DMS79 treated with DMSO at 0.1 percent for 48 hours (cell line): Measurements from ENCODE around the gene GPI.

Source experiments
- DNase-seq: peaks from one replicate; lab custom pipeline; 2025; lab: John Stamatoyannopoulos, UW

The GPI gene

GRCh38 chr19:34341935-34342680 lies 22.9 kb upstream of the GPI start:
- no peak for DNase-seq

- DNase-seq, result no peak
Observed at GRCh38 chr19:34343751-34344150, 21.2 kb upstream of the GPI start.

GRCh38 chr19:34345947-34346351 lies 19.0 kb upstream of the GPI start:
- peak; percentile 10 for DNase-seq

DNA sequence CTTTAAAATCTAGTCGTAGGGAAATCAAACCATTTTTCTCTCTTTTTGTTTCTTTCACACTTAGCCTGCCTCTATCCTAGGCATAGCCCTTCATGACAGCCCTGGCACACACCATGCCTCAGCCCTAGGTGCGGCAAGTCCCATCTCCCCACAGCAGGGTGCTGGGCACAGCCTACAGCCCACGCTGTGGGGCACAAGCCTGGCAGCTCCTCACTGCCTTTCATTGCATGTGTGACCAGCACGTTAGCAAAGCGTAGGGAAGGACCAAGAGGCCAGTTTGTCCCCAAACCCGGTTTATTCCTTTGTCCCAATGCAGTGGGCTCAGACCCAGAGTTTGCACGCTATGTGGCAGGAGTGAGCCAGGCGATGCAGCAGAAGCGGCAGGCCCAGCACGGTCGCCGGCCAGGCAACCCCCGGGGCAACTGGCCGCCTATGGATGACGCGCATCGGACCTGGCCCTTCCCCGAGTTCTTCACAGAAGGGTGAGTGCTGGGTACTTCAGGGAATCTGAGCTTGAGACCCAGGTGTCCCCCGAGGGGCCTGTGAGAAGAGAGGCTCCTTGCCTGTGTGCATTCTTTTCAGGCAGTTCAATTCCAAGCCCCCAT lies 17.3 kb upstream of the GPI start:
- DNase-seq, result no peak

- no peak for DNase-seq
Observed at GRCh38 chr19:34348899-34349487, 16.0 kb upstream of the GPI start.

- no peak for DNase-seq
Observed at GRCh38 chr19:34350161-34350561, 14.8 kb upstream of the GPI start.

GRCh38 chr19:34351382-34351826 lies 13.6 kb upstream of the GPI start:
- no peak for DNase-seq

GRCh38 chr19:34353546-34353945 lies 11.4 kb upstream of the GPI start:
- DNase-seq, result no peak

DNA sequence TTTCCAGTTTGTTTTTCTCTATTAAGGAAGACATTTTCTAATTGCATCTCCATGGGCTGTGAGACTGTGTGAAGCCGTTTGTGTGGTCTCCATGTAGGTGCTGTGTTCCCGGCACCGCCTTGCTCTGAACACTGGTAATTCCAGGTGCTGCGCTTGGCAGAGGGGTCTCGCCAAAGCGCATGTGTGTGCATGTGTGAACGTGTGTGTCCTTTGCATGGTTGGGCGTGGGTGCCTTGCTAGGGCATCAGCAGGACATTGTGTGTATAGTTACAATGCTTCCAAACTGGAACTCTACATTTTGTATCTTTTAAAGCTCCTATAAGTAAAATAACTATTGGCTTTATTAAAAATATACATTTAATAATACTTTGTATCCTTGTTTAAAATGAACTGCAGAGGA lies 9.8 kb upstream of the GPI start:
- no peak for DNase-seq

DNA sequence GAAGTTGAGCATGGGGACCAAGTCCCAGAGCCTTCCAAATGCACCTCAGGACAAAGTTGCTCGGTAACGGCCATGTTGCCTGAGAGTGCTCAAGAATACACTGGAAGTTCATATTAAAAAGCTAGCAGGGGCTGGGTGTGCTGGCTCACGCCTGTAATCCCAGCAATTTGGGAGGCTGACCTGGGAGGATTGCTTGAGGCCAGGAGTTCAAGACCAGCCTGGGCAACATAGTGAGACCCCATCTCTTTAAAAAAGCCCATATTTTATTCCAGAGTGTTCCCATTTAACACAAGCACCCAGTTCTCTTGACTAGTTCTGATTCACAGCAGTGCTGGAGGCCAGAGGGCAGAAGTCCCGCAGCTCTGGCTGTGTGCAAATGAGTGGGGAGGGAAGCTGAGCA lies 8.1 kb upstream of the GPI start:
- DNase-seq, result no peak

- no peak for DNase-seq
Observed at GRCh38 chr19:34357431-34357830, 7.6 kb upstream of the GPI start.

DNA sequence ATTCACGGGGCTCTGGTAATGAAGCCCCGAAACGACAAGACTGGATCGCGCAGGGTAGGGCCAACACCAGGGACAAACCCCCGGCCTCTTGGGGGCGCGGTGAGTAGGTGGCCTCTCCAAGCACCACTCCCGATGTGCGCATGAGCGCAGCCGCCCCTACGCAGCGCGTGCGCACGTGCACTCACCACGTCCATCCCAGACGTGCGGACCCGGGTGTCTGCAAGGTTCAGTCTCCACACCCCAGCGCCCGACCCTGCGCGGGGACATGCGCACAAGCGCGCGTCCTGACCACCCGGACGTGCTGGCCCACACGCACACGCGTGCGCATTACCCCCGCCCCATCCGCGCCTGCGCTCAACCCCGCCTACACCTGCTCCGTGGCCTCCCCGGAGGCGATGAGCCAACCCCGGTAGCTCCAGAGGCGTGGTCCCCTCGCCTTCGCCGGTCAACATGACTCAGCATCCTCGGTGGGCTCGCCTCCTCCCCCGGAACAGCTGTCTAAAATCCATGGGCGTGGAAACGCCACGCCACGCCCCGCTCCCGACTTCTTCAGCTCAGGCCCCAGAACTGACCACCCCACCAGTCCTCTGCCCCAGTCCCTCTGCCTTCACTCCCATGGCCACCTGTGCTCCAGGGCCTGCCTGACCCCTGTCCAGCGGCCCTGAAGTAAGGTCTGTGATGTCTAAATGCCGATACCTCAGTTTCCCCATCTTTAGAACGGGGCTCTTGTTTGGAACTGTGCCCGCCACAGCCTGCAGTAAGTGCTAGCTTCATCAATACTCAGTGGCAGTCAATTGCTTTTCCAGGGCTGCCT lies 5.6 kb upstream of the GPI start:
- DNase-seq, result peak; percentile 94

GRCh38 chr19:34359954-34360315 lies 5.1 kb upstream of the GPI start:
- no peak for DNase-seq

- DNase-seq, result no peak
Observed at GRCh38 chr19:34360354-34360909, 4.6 kb upstream of the GPI start.

GRCh38 chr19:34362679-34363069 lies 2.3 kb upstream of the GPI start:
- DNase-seq, result no peak

DNA sequence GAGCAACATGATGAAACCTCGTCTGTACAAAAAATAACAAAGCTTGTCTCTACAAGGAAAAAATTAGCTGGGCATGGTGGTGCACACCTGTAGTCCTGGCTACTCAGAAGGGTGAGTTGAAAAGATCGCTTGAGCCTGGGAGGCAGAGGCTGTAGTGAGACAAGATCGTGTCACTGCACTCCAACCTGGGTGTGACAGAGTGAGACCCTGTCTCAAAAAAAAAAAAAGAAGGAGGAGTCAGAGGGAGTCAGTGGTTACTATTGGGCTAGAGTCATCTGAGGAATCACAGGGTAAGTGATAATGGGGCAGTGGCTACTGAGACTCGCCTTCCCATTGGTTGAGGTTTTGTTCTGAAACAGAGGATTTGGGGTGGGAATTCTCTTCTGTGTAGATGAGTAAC lies 1.9 kb upstream of the GPI start:
- DNase-seq, result no peak

- DNase-seq, result no peak
Observed at GRCh38 chr19:34363930-34364329, 1.1 kb upstream of the GPI start.

DNA sequence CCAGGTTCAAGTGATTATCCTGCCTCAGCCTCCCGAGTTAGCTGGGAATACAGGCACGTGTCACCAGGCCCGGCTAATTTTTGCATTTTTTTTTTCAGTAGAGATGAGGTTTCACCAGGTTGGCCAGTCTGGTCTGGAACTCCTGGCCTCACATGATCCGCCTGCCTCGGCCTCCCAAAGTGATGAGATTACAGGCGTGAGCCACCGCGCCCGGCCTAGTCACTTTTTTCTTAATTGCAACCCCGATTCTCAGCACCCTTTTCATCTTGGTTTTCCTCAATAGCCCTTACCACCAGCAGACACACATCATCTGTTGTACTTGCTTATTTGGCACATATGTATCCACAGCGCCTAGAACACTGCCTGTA lies 550 bp upstream of the GPI start:
- no peak for DNase-seq

GRCh38 chr19:34365463-34366401 lies 736 bp downstream of the GPI start:
- no peak for DNase-seq

DNA sequence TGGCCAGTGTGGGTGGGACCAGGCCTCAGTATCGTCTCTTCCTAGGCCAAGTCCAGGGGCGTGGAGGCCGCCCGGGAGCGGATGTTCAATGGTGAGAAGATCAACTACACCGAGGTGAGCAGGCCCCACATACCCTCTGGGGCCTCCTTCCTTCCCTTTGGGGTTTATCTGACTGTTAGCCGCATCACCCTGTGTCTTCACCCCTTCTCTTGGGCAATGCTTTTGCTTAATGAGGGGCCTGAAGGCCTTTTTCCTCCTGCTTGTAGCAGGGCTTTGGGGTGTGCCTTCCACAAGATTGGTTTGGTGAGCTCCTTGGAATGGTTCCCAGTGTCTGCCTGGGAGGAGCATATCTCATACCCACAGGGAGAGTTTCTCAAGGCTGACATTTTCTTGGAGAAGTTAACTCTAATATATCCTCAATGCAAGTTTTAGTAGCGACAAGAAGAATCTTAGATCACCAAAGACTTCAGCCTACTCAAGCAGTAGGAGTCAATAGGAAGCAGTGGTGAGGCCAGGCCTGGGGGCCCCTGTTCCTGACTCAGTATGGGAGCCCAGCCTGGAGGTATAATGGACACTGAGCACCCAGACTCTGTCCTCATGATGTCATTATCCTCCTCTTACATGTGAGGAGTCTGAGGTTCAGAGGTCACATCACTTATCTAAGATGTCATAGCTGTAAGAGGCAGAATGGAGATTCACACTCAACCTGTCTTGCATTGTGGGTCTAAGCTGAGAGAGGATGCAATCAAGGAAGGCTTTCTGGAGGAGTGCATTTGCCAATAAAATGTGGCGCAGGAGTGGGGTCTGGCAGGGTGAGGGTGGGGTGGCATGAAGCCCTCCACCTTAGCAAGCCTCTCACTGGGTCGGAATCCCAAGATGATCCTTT lies 2.0 kb downstream of the GPI start:
- DNase-seq, result no peak

- no peak for DNase-seq
Observed at GRCh38 chr19:34367624-34367957, 2.6 kb downstream of the GPI start.
